ENCODE measurements around the gene GAPVD1. TPM values are rescaled to one million over a fixed set of nuclear protein-coding genes. Genes with fewer than 3 reads are reported as not detected.

Gene GAPVD1
- total RNA-seq, 1 donor = 88.9 TPM

DNA sequence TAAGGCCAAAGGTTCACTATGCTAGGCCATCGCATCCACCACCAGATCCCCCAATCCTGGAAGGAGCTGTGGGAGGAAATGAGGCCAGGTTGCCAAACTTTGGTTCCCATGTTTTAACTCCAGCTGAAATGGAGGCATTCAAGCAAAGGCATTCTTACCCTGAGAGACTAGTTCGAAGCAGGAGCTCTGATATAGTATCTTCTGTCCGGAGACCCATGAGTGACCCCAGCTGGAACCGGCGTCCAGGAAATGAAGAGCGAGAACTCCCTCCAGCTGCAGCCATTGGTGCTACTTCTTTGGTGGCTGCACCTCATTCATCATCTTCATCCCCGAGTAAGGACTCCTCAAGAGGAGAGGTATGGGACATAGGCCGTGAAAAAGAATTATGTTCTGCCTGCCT, 75.6 kb downstream of the GAPVD1 start:
- TF ChIP-seq, protein P1, sequence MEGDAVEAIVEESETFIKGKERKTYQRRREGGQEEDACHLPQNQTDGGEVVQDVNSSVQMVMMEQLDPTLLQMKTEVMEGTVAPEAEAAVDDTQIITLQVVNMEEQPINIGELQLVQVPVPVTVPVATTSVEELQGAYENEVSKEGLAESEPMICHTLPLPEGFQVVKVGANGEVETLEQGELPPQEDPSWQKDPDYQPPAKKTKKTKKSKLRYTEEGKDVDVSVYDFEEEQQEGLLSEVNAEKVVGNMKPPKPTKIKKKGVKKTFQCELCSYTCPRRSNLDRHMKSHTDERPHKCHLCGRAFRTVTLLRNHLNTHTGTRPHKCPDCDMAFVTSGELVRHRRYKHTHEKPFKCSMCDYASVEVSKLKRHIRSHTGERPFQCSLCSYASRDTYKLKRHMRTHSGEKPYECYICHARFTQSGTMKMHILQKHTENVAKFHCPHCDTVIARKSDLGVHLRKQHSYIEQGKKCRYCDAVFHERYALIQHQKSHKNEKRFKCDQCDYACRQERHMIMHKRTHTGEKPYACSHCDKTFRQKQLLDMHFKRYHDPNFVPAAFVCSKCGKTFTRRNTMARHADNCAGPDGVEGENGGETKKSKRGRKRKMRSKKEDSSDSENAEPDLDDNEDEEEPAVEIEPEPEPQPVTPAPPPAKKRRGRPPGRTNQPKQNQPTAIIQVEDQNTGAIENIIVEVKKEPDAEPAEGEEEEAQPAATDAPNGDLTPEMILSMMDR (IDR thresholded peaks at IDR 0.05; ENCODE audit: insufficient read depth, low read depth, low read length) = peak; percentile 19
- H3K4me3 ChIP-seq (ENCODE audit: low read depth, low read length) = no peak overlapping the region
- peak; percentile 20 for DNase-seq (ENCODE audit: low read depth)

DNA sequence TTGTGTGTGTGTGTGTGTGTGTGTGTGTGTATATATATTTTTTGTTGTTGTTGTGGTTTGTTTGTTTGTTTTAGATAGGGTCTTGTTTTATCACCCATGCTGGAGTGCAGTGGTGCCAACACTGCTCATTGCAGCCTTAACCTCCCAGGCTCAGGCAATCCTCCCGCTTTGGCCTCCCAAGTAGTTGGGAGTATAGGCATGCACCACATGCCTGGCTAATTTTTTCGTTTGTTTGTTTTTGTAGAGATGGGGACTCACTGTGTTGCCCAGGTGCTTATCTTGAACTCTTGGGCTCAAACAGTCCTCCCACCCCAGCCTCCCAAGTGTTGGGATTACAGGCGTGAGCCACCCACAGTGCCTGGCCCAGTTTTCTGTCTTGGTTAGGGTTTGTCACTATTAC, 77.3 kb downstream of the GAPVD1 start:
- H3K4me3 ChIP-seq (ENCODE audit: low read depth, low read length) = no peak overlapping the region
- no peak for DNase-seq (ENCODE audit: low read depth)
- TF ChIP-seq, protein P1 (IDR thresholded peaks at IDR 0.05; ENCODE audit: insufficient read depth, low read depth, low read length) = no peak

- H3K4me3 ChIP-seq (ENCODE audit: low read depth, low read length) = no peak overlapping the region
- DNase-seq (ENCODE audit: low read depth) = no peak
- TF ChIP-seq, protein P1 (IDR thresholded peaks at IDR 0.05; ENCODE audit: insufficient read depth, low read depth, low read length) = no peak
These were observed 79.9 kb downstream of the GAPVD1 start for GRCh38 chr9:125341566-125341965.

GRCh38 chr9:125343518-125344275, 82.1 kb downstream of the GAPVD1 start:
- TF ChIP-seq, protein P1 (IDR thresholded peaks at IDR 0.05; ENCODE audit: insufficient read depth, low read depth, low read length) = no peak
- DNase-seq (ENCODE audit: low read depth) = peak; percentile 47
- no peak overlapping the region for H3K4me3 ChIP-seq (ENCODE audit: low read depth, low read length)

DNA sequence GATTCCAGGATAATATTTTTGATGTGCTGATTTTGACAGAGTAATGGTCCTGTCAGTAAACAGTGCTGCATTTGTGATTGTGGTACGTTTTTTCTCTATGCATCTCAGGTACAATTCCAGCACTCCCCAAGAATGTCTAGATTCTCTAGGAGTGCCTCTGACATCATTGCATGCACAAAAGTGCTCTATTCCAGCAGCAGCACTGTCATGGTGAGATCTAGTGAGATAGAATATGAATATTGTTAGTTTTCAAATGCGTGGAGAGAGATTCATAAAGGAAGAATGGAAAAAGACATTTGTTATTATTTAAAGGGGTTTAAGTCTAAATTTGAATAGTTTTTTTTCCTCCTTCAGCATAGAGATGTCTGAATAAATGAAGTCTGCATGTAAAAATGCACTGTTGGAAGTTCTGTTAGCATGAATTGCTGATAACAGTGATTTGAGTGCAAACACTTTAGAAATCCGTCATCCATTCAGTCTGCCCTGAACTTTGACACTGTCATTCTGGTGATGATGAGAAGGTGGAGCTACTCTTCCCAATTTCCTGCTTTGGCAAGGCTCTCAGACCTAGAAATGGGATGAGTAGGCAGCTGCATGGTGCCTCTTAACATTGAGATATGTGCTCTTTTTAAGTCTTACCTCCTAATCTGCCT, 84.6 kb downstream of the GAPVD1 start:
- no peak for DNase-seq (ENCODE audit: low read depth)
- TF ChIP-seq, protein P1 (IDR thresholded peaks at IDR 0.05; ENCODE audit: insufficient read depth, low read depth, low read length) = no peak
- no peak overlapping the region for H3K4me3 ChIP-seq (ENCODE audit: low read depth, low read length)

GRCh38 chr9:125355601-125356000, 94.0 kb downstream of the GAPVD1 start:
- TF ChIP-seq, protein P1 (IDR thresholded peaks at IDR 0.05; ENCODE audit: insufficient read depth, low read depth, low read length) = no peak
- no peak overlapping the region for H3K4me3 ChIP-seq (ENCODE audit: low read depth, low read length)
- DNase-seq (ENCODE audit: low read depth) = no peak

Data from fibroblast of villous mesenchyme (primary cell).